Head of caudate nucleus (tissue), 42 donors: ENCODE results near the gene LRRIQ4.
A peak's percentile ranks its signal among the peaks of the same experiment; 100 is the strongest.

Experiments used
- DNase-seq, 42 donors: peaks; one replicate each; pipeline versions ENCODE4 v3.0.0 to v3.0.0-alpha.2; 2020 to 2021; ENCODE audit warnings: mixed read lengths in 7 of 42
- intact Hi-C: fragments of 100-400 bp; cut with DNase I; formaldehyde crosslinking; loops from one replicate; pipeline ENCODE4 v1.15.0; 2022

The LRRIQ4 gene

GRCh38 chr3:169792359-169792758, 20.3 kb upstream of the LRRIQ4 start:
- intact Hi-C loops: no loop called here
- DNase-seq: no peak

GRCh38 chr3:169804681-169805080, 8.0 kb upstream of the LRRIQ4 start:
- intact Hi-C loops: no loop called here
- DNase-seq: no peak

- DNase-seq: no peak
- intact Hi-C loops: no loop called here
These were observed 3.4 kb upstream of the LRRIQ4 start for GRCh38 chr3:169809230-169809795.

GRCh38 chr3:169811631-169812331, 889 bp upstream of the LRRIQ4 start:
- peak in 39 of 42 donors; percentile 6 to 79 (median 41) for DNase-seq
- intact Hi-C loops: loop anchor here (5.0 kb wide), 1 partner anchor 156 kb away; the partner anchor contains the start of gene SEC62

- no peak for DNase-seq
- intact Hi-C loops: loop anchor here (5.0 kb wide), 1 partner anchor 154 kb away; the partner anchor contains the start of gene SEC62
These were observed 608 bp downstream of the LRRIQ4 start for GRCh38 chr3:169813278-169813677.

GRCh38 chr3:169813757-169814517, 1.3 kb downstream of the LRRIQ4 start:
- DNase-seq: peak in 27 of 42 donors; percentile 11 to 64 (median 26)
- intact Hi-C loops: loop anchor here (5.0 kb wide), 1 partner anchor 153 kb away; the partner anchor contains the start of gene SEC62

GRCh38 chr3:169815590-169816150, 3.0 kb downstream of the LRRIQ4 start:
- no peak for DNase-seq
- intact Hi-C loops: no loop called here

GRCh38 chr3:169818316-169818715, 5.6 kb downstream of the LRRIQ4 start:
- intact Hi-C loops: no loop called here
- no peak for DNase-seq

- DNase-seq: no peak
- intact Hi-C loops: no loop called here
These were observed 9.4 kb downstream of the LRRIQ4 start for GRCh38 chr3:169822091-169822490.

GRCh38 chr3:169822540-169822939, 9.9 kb downstream of the LRRIQ4 start:
- intact Hi-C loops: no loop called here
- DNase-seq: no peak

- intact Hi-C loops: no loop called here
- DNase-seq: no peak
These were observed 10.3 kb downstream of the LRRIQ4 start for GRCh38 chr3:169822983-169823382.

GRCh38 chr3:169825316-169825715, 12.6 kb downstream of the LRRIQ4 start:
- DNase-seq: no peak
- intact Hi-C loops: no loop called here

- intact Hi-C loops: no loop called here
- DNase-seq: no peak
These were observed 15.0 kb downstream of the LRRIQ4 start for GRCh38 chr3:169827712-169828111.

- intact Hi-C loops: no loop called here
- DNase-seq: no peak
These were observed 22.9 kb downstream of the LRRIQ4 start for GRCh38 chr3:169835533-169835932.

- no peak for DNase-seq
- intact Hi-C loops: no loop called here
These were observed 23.6 kb downstream of the LRRIQ4 start for GRCh38 chr3:169836078-169836941.

- no peak for DNase-seq
- intact Hi-C loops: no loop called here
These were observed 24.2 kb downstream of the LRRIQ4 start for GRCh38 chr3:169836942-169837275.

- intact Hi-C loops: no loop called here
- DNase-seq: no peak
These were observed 25.9 kb downstream of the LRRIQ4 start for GRCh38 chr3:169838511-169839030.

GRCh38 chr3:169841171-169841570, 28.5 kb downstream of the LRRIQ4 start:
- DNase-seq: no peak
- intact Hi-C loops: no loop called here

GRCh38 chr3:169842960-169843359, 30.3 kb downstream of the LRRIQ4 start:
- no peak for DNase-seq
- intact Hi-C loops: no loop called here
